Activated CD4-positive, alpha-beta T cell treated with anti-CD3 and anti-CD28 coated beads for 36 hours (primary cell): ENCODE measurements around the gene LILRA6. TPM values are rescaled to one million over a fixed set of nuclear protein-coding genes. Genes with fewer than 3 reads are reported as not detected.

ENCODE experiments used
- ATAC-seq: fragments of 200-7000 bp; cut with Tn5 transposase; one replicate; pipeline ENCODE4 v1.10.0; 2021; ENCODE audit warnings: mild to moderate bottlenecking, moderate library complexity
- CTCF ChIA-PET: fragments of 350-600 bp; sonication (Branson Sonifier 250); formaldehyde crosslinking; loops from one replicate; lab custom pipeline; 2021; ENCODE audit warnings: antibody characterized with exemption; lab: Charles Lee
- POLR2A ChIA-PET: fragments of 350-600 bp; sonication (Branson Sonifier 250); formaldehyde crosslinking; loops from one replicate; lab custom pipeline; 2021; ENCODE audit warnings: antibody characterized with exemption, inconsistent platforms; lab: Charles Lee
- DNase-seq: peaks from one replicate; pipeline ENCODE4 v3.0.0-alpha.2; 2020
- H3K27ac Mint-ChIP-seq: one replicate; pipeline ENCODE4 v1.8.0; 2021; ENCODE audit warnings: mixed read lengths
- H3K27me3 Mint-ChIP-seq: one replicate; pipeline ENCODE4 v1.8.0; 2021; ENCODE audit warnings: mixed read lengths
- H3K36me3 Mint-ChIP-seq: one replicate; pipeline ENCODE4 v1.8.0; 2021; ENCODE audit warnings: low read depth, mixed read lengths
- H3K4me1 Mint-ChIP-seq: one replicate; pipeline ENCODE4 v1.8.0; 2021; ENCODE audit warnings: mixed read lengths
- H3K4me3 Mint-ChIP-seq: one replicate; pipeline ENCODE4 v1.8.0; 2021; ENCODE audit warnings: mild to moderate bottlenecking, moderate library complexity, mixed read lengths
- H3K9me3 Mint-ChIP-seq: one replicate; pipeline ENCODE4 v1.8.0; 2021; ENCODE audit warnings: low read depth, mixed read lengths
- intact Hi-C, 2 experiments: fragments of 100-400 bp; cut with DNase I in 1 of 2; cut with micrococcal nuclease in 1 of 2; formaldehyde crosslinking; loops; one replicate each; pipeline versions ENCODE4 v1.14.2 to v1.15.1; 2022 to 2024; cut with DNase I, micrococcal nuclease
- total RNA-seq, 2 experiments: library from RNA; stranded (reverse); gene quantifications; one replicate each; pipeline ENCODE4 v1.2.3, GENCODE V29; 2021

Gene LILRA6
- total RNA-seq, 2 experiments from 2014 or later: not detected

GRCh38 chr19:54191811-54192453 is 50.7 kb downstream of the LILRA6 start:
- ChIA-PET POLR2A (interaction anchor here (3.0 to 4.2 kb wide), 3 partner anchors 10 to 54 kb away, joined by 32 to 75 read pairs (median 35); partner anchors contain the start of genes CNOT3 and RPS9), CTCF (interaction anchor here (0.6 to 1.5 kb wide), 3 partner anchors 33 to 1142 kb away, joined by 3 to 9 read pairs (median 4); partner anchors contain the start of gene LENG1)
- DNase-seq (no peak), ATAC-seq (no peak)
- H3K27ac Mint-ChIP-seq: peak overlapping the region; percentile 83
- H3K9me3 Mint-ChIP-seq: no peaks in the 10 kb centered on the region
- no peaks in the 10 kb centered on the region for H3K27me3 Mint-ChIP-seq
- H3K4me3 Mint-ChIP-seq: peak overlapping the region; percentile 76
- intact Hi-C loops: loop anchor here (1.0 to 10.0 kb wide), 7 partner anchors 8 to 1463 kb away; partner anchors contain the start of genes MYADM (in 1 of the 2), RPL28 (in 1 of the 2), RPS9 (in 1 of the 2) and TMEM238 (in 1 of the 2)
- peaks cover 31% of the 10 kb centered on the region for H3K4me1 Mint-ChIP-seq
- peaks cover 30% of the 10 kb centered on the region for H3K36me3 Mint-ChIP-seq

DNA sequence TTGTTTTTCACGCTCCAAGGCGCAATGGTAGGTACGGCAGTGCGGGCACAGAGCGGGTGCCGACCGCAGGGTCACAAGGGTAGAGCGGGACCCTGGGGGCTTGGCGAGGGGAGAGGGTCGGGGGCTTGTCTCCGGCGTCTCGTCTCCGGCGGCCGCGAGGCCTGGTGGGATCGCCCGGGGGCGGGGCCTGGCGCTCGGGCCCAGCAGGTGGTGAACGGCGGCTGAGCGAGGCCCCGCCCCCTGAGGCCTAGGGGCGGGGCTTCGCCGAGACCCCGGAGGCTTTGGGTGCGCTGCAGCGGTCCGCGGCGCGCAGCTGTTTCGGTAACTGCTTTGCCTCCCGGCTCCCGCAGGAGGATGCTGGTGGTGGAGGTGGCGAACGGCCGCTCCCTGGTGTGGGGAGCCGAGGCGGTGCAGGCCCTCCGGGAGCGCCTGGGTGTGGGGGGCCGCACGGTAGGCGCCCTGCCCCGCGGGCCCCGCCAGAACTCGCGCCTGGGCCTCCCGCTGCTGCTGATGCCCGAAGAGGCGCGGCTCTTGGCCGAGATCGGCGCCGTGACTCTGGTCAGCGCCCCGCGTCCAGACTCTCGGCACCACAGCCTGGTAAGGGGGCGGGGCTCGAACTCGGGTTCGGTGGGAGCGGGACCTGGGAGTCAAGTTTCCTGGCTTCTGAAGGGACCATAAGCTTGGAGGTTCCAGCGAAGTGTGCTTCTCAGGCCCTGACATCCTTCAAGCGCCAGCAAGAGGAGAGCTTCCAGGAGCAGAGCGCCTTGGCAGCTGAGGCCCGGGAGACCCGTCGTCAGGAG is 51.4 kb downstream of the LILRA6 start, which contains the start of gene TSEN34:
TSS of gene TSEN34 (plus strand) at position 298 of the 800 bp plus-strand sequence. CDS start at position 355, 57 bp downstream.
- Mint-ChIP-seq H3K36me3 (peaks cover 33% of the 10 kb centered on the region), H3K9me3 (no peaks in the 10 kb centered on the region), H3K27ac (peak within 1 kb of the TSS; percentile 96), H3K4me3 (peak within 1 kb of the TSS; percentile 76), H3K4me1 (peaks cover 34% of the 10 kb centered on the region), H3K27me3 (no peaks in the 10 kb centered on the region)
- ChIA-PET CTCF (interaction anchor here (0.5 to 1.5 kb wide), 5 partner anchors 9 to 1143 kb away, joined by 3 to 9 read pairs (median 4); partner anchors contain the start of gene LENG1), POLR2A (interaction anchor here (0.7 to 4.2 kb wide), 6 partner anchors 9 to 53 kb away, joined by 3 to 75 read pairs (median 18); partner anchors contain the start of genes CNOT3 and RPS9)
- DNase-seq (peak; percentile 92), ATAC-seq (peak; percentile 16)
- intact Hi-C loops: loop anchor here (1.0 to 10.0 kb wide), 7 partner anchors 9 to 1464 kb away; partner anchors contain the start of genes MYADM (in 1 of the 2), RPL28 (in 1 of the 2), RPS9 (in 1 of the 2) and TMEM238 (in 1 of the 2)

GRCh38 chr19:54190503-54191010 is 52.0 kb downstream of the LILRA6 start:
- peaks cover 34% of the 10 kb centered on the region for H3K4me1 Mint-ChIP-seq
- intact Hi-C loops: loop anchor here (1.0 to 10.0 kb wide), 17 partner anchors 10 to 1464 kb away; partner anchors contain the start of genes PRPF31 (in 2 of the 2), RPS9 (in 2 of the 2), TFPT (in 2 of the 2) and CNOT3 (in 1 of the 2)
- H3K4me3 Mint-ChIP-seq: peak overlapping the region; percentile 76
- CTCF ChIA-PET: interaction anchor here (0.5 to 2.1 kb wide), 3 partner anchors 9 to 37 kb away, joined by 3 to 5 read pairs (median 4); no protein-coding TSS in a partner anchor
- DNase-seq (peak; percentile 100), ATAC-seq (peak; percentile 65)
- H3K27me3 Mint-ChIP-seq: no peaks in the 10 kb centered on the region
- no peaks in the 10 kb centered on the region for H3K9me3 Mint-ChIP-seq
- POLR2A ChIA-PET: interaction anchor here (0.7 to 4.2 kb wide), 8 partner anchors 9 to 76 kb away, joined by 3 to 75 read pairs (median 9); partner anchors contain the start of genes CNOT3, PRPF31, RPS9 and TFPT
- peak overlapping the region; percentile 96 for H3K27ac Mint-ChIP-seq
- H3K36me3 Mint-ChIP-seq: peaks cover 35% of the 10 kb centered on the region

GRCh38 chr19:54189735-54190502 is 52.7 kb downstream of the LILRA6 start:
- peak overlapping the region; percentile 76 for H3K4me3 Mint-ChIP-seq
- POLR2A ChIA-PET: interaction anchor here (0.7 to 4.2 kb wide), 13 partner anchors 8 to 321 kb away, joined by 3 to 75 read pairs (median 5); partner anchors contain the start of genes CNOT3, PRPF31, RPS9 and TFPT
- peaks cover 36% of the 10 kb centered on the region for H3K36me3 Mint-ChIP-seq
- peaks cover 34% of the 10 kb centered on the region for H3K4me1 Mint-ChIP-seq
- peak; percentile 69 for ATAC-seq
- H3K27me3 Mint-ChIP-seq: no peaks in the 10 kb centered on the region
- CTCF ChIA-PET: interaction anchor here (0.7 to 2.1 kb wide), 12 partner anchors 8 to 1465 kb away, joined by 3 to 14 read pairs (median 4); partner anchors contain the start of genes CNOT3, PRPF31, RPS9 and TFPT
- H3K27ac Mint-ChIP-seq: peak overlapping the region; percentile 96
- H3K9me3 Mint-ChIP-seq: no peaks in the 10 kb centered on the region
- intact Hi-C loops: loop anchor here (1.0 to 10.0 kb wide), 20 partner anchors 10 to 1465 kb away; partner anchors contain the start of genes CNOT3 (in 2 of the 2), LENG1 (in 2 of the 2), MYADM (in 2 of the 2) and PRPF31 (in 2 of the 2)
- peak; percentile 100 for DNase-seq

- ATAC-seq: peak; percentile 0
- POLR2A ChIA-PET: interaction anchor here (0.7 to 4.2 kb wide), 9 partner anchors 10 to 321 kb away, joined by 3 to 75 read pairs (median 10); partner anchors contain the start of genes CNOT3, PRPF31, RPS9 and TFPT
- H3K27ac Mint-ChIP-seq: peak within 1 kb of the TSS; percentile 96
- H3K27me3 Mint-ChIP-seq: no peaks in the 10 kb centered on the region
- H3K4me1 Mint-ChIP-seq: peaks cover 34% of the 10 kb centered on the region
- intact Hi-C loops: loop anchor here (1.0 to 2.0 kb wide), 5 partner anchors 11 to 322 kb away; partner anchors contain the start of genes CNOT3 (in 1 of the 2), LENG1 (in 1 of the 2) and MYADM (in 1 of the 2)
- CTCF ChIA-PET: interaction anchor here (0.6 to 2.1 kb wide), 12 partner anchors 9 to 1465 kb away, joined by 3 to 14 read pairs (median 4); partner anchors contain the start of genes CNOT3, PRPF31, RPS9 and TFPT
- no peak for DNase-seq
- H3K9me3 Mint-ChIP-seq: no peaks in the 10 kb centered on the region
- peak within 1 kb of the TSS; percentile 76 for H3K4me3 Mint-ChIP-seq
- peaks cover 33% of the 10 kb centered on the region for H3K36me3 Mint-ChIP-seq
Measured at GRCh38 chr19:54189145-54189734, 53.4 kb downstream of the LILRA6 start, which contains the start of gene MBOAT7. TSS of gene MBOAT7 (minus strand) at chr19:54189580. CDS start at chr19:54188508, 1,072 bp downstream.

GRCh38 chr19:54188215-54188871 is 54.2 kb downstream of the LILRA6 start:
- CTCF ChIA-PET: interaction anchor here (0.6 to 2.1 kb wide), 7 partner anchors 20 to 1466 kb away, joined by 3 to 14 read pairs (median 5); partner anchors contain the start of genes CNOT3 and U2AF2

DNA sequence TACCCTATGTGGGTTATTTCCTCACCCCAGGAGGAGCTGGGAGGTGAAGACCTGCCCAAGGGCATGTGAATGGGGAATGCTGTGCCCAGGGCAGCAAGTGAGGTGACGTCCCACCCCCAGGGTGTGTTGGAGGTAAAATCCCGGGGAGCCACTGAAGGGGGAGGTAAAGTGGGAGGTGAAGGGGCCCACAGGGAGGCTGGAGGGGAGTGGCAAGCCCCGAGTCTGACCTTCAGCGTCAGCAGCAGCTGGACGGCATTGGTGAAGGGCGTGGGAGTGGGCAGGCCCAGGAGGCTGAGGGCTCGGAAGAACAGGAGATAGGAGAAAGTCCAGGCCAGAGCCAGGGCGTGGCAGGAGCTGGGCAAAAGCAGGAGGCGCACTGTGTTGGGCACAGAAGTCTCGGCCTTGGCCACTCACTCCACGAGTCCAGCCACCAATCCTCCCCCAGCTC is 55.6 kb downstream of the LILRA6 start:
- intact Hi-C loops: no loop called here
- Mint-ChIP-seq H3K4me1 (peaks cover 24% of the 10 kb centered on the region), H3K27ac (peak overlapping the region; percentile 91), H3K27me3 (no peaks in the 10 kb centered on the region), H3K9me3 (no peaks in the 10 kb centered on the region), H3K4me3 (peak overlapping the region; percentile 76), H3K36me3 (peaks cover 29% of the 10 kb centered on the region)
- ChIA-PET CTCF (interaction anchor here (1.1 kb wide), 3 partner anchors 11 to 93 kb away, joined by 3 to 4 read pairs (median 4); no protein-coding TSS in a partner anchor), POLR2A (no interaction called here)
- ATAC-seq (no peak), DNase-seq (no peak)

More at GRCh38 chr19:54188215-54188871, 54.2 kb downstream of the LILRA6 start:
- no peak for ATAC-seq
- peak overlapping the region; percentile 76 for H3K4me3 Mint-ChIP-seq
- peaks cover 34% of the 10 kb centered on the region for H3K4me1 Mint-ChIP-seq
- H3K27ac Mint-ChIP-seq: peak overlapping the region; percentile 91
- intact Hi-C loops: loop anchor here (1.0 to 2.0 kb wide), 2 partner anchors 14 to 43 kb away; no protein-coding TSS in a partner anchor
- POLR2A ChIA-PET: interaction anchor here (0.8 to 4.2 kb wide), 4 partner anchors 13 to 50 kb away, joined by 4 to 75 read pairs (median 24); partner anchors contain the start of genes CNOT3 and RPS9
- H3K36me3 Mint-ChIP-seq: peaks cover 37% of the 10 kb centered on the region
- H3K27me3 Mint-ChIP-seq: no peaks in the 10 kb centered on the region
- no peaks in the 10 kb centered on the region for H3K9me3 Mint-ChIP-seq
- peak; percentile 73 for DNase-seq
